Breast epithelium (tissue), 3 donors: Measurements from ENCODE around the gene SQOR.

Experiments used
- POLR2A ChIP-seq: fragments of 450-650 bp; IDR thresholded peaks from one replicate; pipeline ENCODE4 v1.6.1; 2016; ENCODE audit warnings: antibody characterized with exemption, mild to moderate bottlenecking, moderate library complexity
- POLR2AphosphoS5 ChIP-seq, 3 donors: sonication (generic); formaldehyde crosslinking; IDR thresholded peaks; one replicate each; pipeline ENCODE4 v1.6.1; 2017; ENCODE audit warnings: antibody characterized with exemption in 3 of 3
- TF ChIP-seq, protein P1 (sequence below), 3 donors: fragments of 450-650 bp; IDR thresholded peaks; one replicate each; pipeline ENCODE4 v1.5.1; 2016 to 2017; ENCODE audit warnings: antibody characterized with exemption in 3 of 3, mild to moderate bottlenecking in 3 of 3, moderate library complexity in 3 of 3

DNA sequence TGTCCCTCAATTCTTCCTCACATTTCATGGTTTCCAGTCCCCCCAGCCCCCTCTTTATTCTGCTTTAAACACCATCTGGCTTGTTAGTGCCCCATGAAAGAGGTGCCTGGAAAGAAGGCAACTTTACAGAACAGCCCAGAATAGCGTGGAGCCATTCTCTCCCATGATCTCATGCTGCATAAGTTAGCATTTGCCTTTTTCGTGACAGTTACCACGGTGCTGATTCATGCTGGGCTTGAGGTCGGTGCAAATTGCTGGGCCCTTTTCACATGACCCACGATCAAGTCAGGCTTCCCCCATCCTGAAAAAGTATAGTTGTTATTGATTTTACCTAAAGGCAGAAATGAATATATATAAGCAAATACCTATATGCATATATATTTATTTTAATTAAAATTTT, 29.6 kb downstream of the SQOR start:
- TF ChIP-seq, protein P1, sequence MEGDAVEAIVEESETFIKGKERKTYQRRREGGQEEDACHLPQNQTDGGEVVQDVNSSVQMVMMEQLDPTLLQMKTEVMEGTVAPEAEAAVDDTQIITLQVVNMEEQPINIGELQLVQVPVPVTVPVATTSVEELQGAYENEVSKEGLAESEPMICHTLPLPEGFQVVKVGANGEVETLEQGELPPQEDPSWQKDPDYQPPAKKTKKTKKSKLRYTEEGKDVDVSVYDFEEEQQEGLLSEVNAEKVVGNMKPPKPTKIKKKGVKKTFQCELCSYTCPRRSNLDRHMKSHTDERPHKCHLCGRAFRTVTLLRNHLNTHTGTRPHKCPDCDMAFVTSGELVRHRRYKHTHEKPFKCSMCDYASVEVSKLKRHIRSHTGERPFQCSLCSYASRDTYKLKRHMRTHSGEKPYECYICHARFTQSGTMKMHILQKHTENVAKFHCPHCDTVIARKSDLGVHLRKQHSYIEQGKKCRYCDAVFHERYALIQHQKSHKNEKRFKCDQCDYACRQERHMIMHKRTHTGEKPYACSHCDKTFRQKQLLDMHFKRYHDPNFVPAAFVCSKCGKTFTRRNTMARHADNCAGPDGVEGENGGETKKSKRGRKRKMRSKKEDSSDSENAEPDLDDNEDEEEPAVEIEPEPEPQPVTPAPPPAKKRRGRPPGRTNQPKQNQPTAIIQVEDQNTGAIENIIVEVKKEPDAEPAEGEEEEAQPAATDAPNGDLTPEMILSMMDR (IDR thresholded peaks at IDR 0.05) = no peak
- no peak for TF ChIP-seq POLR2A
- no peak for TF ChIP-seq POLR2AphosphoS5 (IDR thresholded peaks at IDR 0.05)
